ENCODE data around the gene HOXB9.

DNA sequence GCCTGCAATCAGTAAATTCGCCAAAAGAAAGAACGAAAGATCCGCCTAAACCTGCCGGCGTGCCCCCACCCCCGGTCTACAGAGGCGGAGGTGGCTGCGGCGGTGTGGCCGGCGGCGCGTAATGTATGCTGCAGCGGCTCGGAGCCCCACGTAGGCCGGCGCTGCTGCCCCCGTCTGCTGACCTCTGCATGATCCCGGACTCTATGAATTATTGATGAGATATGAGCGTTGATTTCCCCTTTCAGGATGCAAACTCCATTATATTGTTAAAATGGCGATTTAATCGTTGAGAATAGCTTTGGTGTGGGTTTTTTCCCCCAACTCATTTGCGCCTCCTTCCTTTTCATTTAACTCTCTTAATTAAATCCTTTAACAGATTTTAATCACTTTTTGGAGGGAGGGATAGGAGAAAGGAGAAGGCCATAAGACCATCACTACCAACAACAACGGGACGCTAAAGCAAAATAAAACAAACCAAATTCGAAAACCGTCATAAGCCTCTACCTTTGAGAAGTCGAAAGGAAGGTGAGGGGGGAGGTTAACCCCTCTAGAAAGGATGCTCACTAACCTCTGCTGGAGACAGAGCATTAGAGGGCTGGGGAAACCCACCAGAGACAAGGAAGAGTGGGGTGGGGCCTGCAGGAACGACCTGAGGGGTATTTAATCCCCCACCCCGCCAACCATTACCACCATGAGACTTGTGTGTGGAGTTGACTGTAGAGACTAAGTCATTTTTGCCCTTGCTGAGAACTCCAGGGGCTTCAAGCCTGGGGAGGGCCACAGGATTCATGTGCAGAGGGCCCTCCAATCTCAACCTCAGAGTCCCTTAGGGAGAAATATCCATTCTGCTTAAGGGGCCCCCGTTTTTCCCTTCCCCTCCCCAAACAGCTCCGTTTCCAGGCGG, 39.6 kb downstream of the HOXB9 start:
- TF ChIP-seq, protein P1, sequence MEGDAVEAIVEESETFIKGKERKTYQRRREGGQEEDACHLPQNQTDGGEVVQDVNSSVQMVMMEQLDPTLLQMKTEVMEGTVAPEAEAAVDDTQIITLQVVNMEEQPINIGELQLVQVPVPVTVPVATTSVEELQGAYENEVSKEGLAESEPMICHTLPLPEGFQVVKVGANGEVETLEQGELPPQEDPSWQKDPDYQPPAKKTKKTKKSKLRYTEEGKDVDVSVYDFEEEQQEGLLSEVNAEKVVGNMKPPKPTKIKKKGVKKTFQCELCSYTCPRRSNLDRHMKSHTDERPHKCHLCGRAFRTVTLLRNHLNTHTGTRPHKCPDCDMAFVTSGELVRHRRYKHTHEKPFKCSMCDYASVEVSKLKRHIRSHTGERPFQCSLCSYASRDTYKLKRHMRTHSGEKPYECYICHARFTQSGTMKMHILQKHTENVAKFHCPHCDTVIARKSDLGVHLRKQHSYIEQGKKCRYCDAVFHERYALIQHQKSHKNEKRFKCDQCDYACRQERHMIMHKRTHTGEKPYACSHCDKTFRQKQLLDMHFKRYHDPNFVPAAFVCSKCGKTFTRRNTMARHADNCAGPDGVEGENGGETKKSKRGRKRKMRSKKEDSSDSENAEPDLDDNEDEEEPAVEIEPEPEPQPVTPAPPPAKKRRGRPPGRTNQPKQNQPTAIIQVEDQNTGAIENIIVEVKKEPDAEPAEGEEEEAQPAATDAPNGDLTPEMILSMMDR (conservative IDR thresholded peaks at IDR 0.05 in 1 of 2, IDR thresholded peaks at IDR 0.05 in 1 of 2; ENCODE audit: low read depth in 1 of 2, low read length in 2 of 2) = no peak
- TF ChIP-seq EZH2 (IDR thresholded peaks at IDR 0.05; ENCODE audit: low read length, missing control alignments) = no peak

Data from fibroblast of lung (primary cell).